WTC11 (cell line): Measurements from ENCODE around the gene TP53I13. TPM values are rescaled to one million over a fixed set of nuclear protein-coding genes. Genes with fewer than 3 reads are reported as not detected.

ENCODE experiments used
- AFF4 ChIP-seq: sonication (generic); formaldehyde crosslinking; IDR thresholded peaks from 2 replicates; pipeline ENCODE4 v1.8.1; 2023; ENCODE audit warnings: mild to moderate bottlenecking, missing genetic modification reagents, borderline replicate concordance
- E2F5 ChIP-seq: sonication (generic); formaldehyde crosslinking; IDR thresholded peaks from 2 replicates; pipeline ENCODE4 v1.8.1; 2022; ENCODE audit warnings: mild to moderate bottlenecking, moderate library complexity, missing genetic modification reagents
- FOXP4 ChIP-seq: sonication (generic); formaldehyde crosslinking; IDR thresholded peaks from 2 replicates; pipeline ENCODE4 v1.8.0; 2022; ENCODE audit warnings: mild to moderate bottlenecking, missing genetic modification reagents
- IRF1 ChIP-seq: sonication (generic); formaldehyde crosslinking; IDR thresholded peaks from 2 replicates; pipeline ENCODE4 v1.8.0; 2023; ENCODE audit warnings: missing genetic modification reagents
- JUN ChIP-seq: sonication (generic); formaldehyde crosslinking; IDR thresholded peaks from 2 replicates; pipeline ENCODE4 v1.8.0; 2023; ENCODE audit warnings: mild to moderate bottlenecking, missing genetic modification reagents
- NR3C1 ChIP-seq: sonication (generic); formaldehyde crosslinking; conservative IDR thresholded peaks from 2 replicates; pipeline ENCODE4 v1.8.1; 2023; ENCODE audit warnings: low read depth, mild to moderate bottlenecking, missing genetic modification reagents
- PRDM15 ChIP-seq: sonication (generic); formaldehyde crosslinking; IDR thresholded peaks from 2 replicates; pipeline ENCODE4 v1.8.0; 2022; ENCODE audit warnings: missing genetic modification reagents
- PREB ChIP-seq: sonication (generic); formaldehyde crosslinking; IDR thresholded peaks from 2 replicates; pipeline ENCODE4 v1.8.1; 2022; ENCODE audit warnings: mild to moderate bottlenecking, missing genetic modification reagents, moderate library complexity, borderline replicate concordance
- STAT6 ChIP-seq: sonication (generic); formaldehyde crosslinking; conservative IDR thresholded peaks from 2 replicates; pipeline ENCODE4 v1.8.1; 2023; ENCODE audit warnings: mild to moderate bottlenecking, low read depth, missing genetic modification reagents, moderate library complexity
- USF2 ChIP-seq: sonication (generic); formaldehyde crosslinking; IDR thresholded peaks from 2 replicates; pipeline ENCODE4 v1.8.1; 2023; ENCODE audit warnings: mild to moderate bottlenecking, missing genetic modification reagents, moderate library complexity
- ZBTB21 ChIP-seq: sonication (generic); formaldehyde crosslinking; IDR thresholded peaks from 2 replicates; pipeline ENCODE4 v1.8.1; 2023; ENCODE audit warnings: mild to moderate bottlenecking, missing genetic modification reagents, borderline replicate concordance
- ZNF263 ChIP-seq: sonication (generic); formaldehyde crosslinking; IDR thresholded peaks from 2 replicates; pipeline ENCODE4 v1.8.1; 2022; ENCODE audit warnings: low read depth, mild to moderate bottlenecking, moderate library complexity, missing genetic modification reagents
- ZNF512 ChIP-seq: sonication (generic); formaldehyde crosslinking; IDR thresholded peaks from 2 replicates; pipeline ENCODE4 v1.8.1; 2022; ENCODE audit warnings: missing genetic modification reagents, borderline replicate concordance
- ZSCAN18 ChIP-seq: fragments of 250-450 bp; sonication (Bioruptor Pico); IDR thresholded peaks from 2 replicates; pipeline ENCODE4 v2.1.2; 2022; ENCODE audit warnings: mild to moderate bottlenecking, moderate library complexity
- total RNA-seq: library from RNA; stranded (reverse); gene quantifications from 3 replicates; pipeline ENCODE4 v1.2.3, GENCODE V29; 2021

TP53I13 gene
- total RNA-seq, 1 experiment from 2014 or later, result 41.9 TPM

GRCh38 chr17:29614349-29615047 lies 46.0 kb downstream of the TP53I13 start (continued):
- no peak for TF ChIP-seq STAT6 (CRISPR knock-in tag)
- no peak for TF ChIP-seq AFF4 (CRISPR knock-in tag)
- TF ChIP-seq JUN (CRISPR knock-in tag), result no peak
- no peak for TF ChIP-seq USF2 (CRISPR knock-in tag)
- TF ChIP-seq E2F5, result no peak
- TF ChIP-seq ZSCAN18, result no peak
- TF ChIP-seq ZNF512 (CRISPR knock-in tag), result no peak
- no peak for TF ChIP-seq FOXP4 (CRISPR knock-in tag)
- TF ChIP-seq IRF1 (CRISPR knock-in tag), result no peak
- no peak for TF ChIP-seq PREB (CRISPR knock-in tag)
- no peak for TF ChIP-seq ZNF263 (CRISPR knock-in tag)
- TF ChIP-seq PRDM15 (CRISPR knock-in tag), result no peak
- no peak for TF ChIP-seq NR3C1 (CRISPR knock-in tag)
- no peak for TF ChIP-seq ZBTB21
- TF ChIP-seq, all 79 proteins: peak for 0
